Measurements from ENCODE around the gene CDC123.
"Not testable (repeated sequence)": the region's sequence is repeated elsewhere in the genome, so short reads cannot be mapped to it uniquely, and the experiment has no call there.

CDC123 gene

DNA sequence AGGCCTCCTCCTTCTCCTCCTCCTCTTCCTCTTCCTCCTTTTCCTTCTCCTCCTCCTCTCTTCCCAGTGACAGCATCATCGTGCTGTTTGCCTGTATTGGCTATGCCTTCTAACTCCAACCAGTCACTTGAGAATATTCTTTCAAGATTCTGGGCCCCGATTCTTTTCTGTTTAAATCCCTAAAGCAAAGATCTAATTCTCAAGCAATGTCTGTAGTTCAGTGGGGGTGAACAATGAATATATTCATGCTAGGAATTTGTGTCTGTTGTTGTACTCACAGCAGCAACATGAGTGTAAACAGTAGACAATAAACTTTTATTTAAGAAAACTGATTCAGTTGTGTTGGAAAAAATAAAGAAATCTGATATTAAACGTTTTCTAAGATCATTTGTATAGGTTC, 31.0 kb upstream of the CDC123 start:
- TF ChIP-seq RARB (CRISPR knock-in tag; IDR thresholded peaks at IDR 0.05) (no peak), ZNF565 (CRISPR knock-in tag; conservative IDR thresholded peaks at IDR 0.05; ENCODE audit: low read depth) (no peak), ZFP3 (CRISPR knock-in tag; IDR thresholded peaks at IDR 0.05) (no peak), TCF4 (CRISPR knock-in tag; IDR thresholded peaks at IDR 0.05; ENCODE audit: borderline replicate concordance) (no peak), SNAI2 (CRISPR knock-in tag; IDR thresholded peaks at IDR 0.05) (no peak), TOX (CRISPR knock-in tag; IDR thresholded peaks at IDR 0.05; ENCODE audit: borderline replicate concordance) (no peak)
- no peak for ATAC-seq

DNA sequence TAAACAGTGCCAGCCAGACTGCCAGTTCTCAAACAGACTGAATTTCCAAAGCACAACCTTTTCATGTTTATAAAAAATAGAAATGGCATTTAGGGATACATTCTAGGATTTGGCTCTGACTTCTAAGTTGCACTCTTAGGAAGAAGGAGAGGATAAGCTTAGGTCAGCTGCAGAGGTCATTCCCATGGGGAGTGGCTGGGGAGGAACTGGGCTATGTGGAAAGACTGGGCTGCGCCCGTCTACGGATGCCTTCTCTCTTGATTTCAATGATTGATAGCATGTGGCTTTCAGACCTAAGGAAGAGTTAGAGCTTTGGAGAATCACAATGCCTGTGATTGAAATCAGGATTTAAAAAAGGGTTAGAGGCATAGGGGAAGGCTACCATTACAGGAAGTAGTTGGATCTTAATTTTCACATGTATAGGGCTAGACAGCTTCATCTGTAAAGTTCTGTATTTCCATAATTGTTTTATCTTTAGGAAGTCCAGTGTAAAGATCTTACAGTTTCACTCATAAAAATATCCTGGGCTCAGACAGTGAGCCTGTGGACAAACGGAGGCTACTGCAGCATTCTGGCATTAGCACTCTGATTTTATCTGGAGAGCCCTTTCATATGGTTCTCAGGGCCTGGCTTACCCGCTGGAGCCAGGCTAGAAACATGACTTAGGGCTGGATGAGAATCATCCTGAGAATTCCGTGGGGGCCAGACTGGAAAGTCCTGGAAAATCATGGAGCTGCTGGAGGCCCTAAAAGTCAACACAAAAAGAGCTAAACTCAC, 29.8 kb upstream of the CDC123 start:
- no peak; the same call in 2 of the 3 replicates for ATAC-seq
- TF ChIP-seq ARNTL (CRISPR knock-in tag; IDR thresholded peaks at IDR 0.05; ENCODE audit: borderline replicate concordance, low read depth) (no peak), ISL1 (CRISPR knock-in tag; IDR thresholded peaks at IDR 0.05) (no peak), RARB (CRISPR knock-in tag; IDR thresholded peaks at IDR 0.05) (no peak)

DNA sequence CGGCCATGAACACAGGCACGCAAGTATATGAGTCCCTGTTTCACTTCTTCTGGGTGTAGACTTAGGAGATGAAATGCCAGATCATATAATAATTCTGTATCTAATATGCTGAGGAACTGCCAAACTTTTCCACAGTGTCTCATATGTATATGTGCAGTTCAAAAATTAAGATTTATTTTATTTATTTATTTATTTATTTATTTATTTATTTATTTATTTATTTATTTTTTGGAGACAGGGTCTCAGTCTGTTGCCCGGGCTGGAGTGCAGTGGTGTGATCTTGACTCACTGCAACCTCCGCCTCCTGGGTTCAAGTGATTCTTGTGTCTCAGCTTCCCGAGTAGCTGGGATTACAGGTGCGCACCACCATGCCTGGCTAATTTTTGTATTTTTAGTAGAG, 24.5 kb upstream of the CDC123 start:
- ATAC-seq: not testable (repeated sequence)

DNA sequence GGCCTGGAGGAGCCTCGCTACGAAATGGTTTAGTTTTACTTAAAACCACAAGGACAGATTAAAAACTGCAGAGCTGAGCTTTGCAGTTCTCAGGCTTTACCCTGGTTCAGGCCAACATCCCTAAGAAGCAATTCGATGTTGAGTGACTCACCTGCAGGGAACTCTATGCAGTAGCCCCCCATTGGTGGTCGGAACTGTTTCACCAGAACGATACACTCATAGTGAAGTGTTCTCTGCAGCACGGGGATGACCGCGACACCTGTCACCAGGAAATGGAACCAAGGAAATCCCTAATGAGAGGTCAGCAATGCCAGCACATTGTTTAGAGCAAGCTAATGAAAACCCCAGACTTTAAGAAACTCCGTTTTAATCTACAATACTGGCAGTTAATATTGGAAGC, 18.3 kb upstream of the CDC123 start:
- no peak; the same call in 1 of the 3 replicates for ATAC-seq

DNA sequence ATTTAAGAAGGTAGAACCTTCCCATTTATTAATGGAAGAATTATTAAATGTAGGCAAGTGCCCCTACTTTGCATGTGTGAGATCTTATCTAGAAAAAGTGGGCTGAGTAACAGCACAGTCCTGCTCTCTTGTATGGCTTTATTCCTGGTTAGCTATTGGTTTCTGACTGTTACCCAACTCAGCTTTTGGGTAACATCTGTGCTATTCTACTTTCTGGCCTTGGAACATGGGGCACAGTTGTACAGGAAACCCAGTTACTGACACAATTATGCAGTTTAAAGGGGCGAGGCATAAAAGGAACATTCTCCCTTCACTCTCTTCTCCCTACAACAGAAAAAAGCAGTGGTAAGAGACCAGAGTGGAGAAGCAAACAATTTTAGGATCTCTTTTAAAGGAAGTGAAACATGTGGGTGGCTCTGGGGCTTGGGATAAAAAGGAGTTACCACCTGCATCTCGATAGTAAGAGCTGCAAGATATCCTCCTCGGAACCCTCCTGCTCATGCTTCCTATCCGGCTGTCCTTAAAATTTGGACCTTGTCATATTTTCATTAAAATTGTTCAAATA, 16.3 kb upstream of the CDC123 start:
- TF ChIP-seq ESRRG (CRISPR knock-in tag; IDR thresholded peaks at IDR 0.05) (no peak), TOX (CRISPR knock-in tag; IDR thresholded peaks at IDR 0.05; ENCODE audit: borderline replicate concordance) (no peak), ZFP3 (CRISPR knock-in tag; IDR thresholded peaks at IDR 0.05) (no peak), TCF4 (CRISPR knock-in tag; IDR thresholded peaks at IDR 0.05; ENCODE audit: borderline replicate concordance) (no peak)
- TF ChIP-seq, protein P1, sequence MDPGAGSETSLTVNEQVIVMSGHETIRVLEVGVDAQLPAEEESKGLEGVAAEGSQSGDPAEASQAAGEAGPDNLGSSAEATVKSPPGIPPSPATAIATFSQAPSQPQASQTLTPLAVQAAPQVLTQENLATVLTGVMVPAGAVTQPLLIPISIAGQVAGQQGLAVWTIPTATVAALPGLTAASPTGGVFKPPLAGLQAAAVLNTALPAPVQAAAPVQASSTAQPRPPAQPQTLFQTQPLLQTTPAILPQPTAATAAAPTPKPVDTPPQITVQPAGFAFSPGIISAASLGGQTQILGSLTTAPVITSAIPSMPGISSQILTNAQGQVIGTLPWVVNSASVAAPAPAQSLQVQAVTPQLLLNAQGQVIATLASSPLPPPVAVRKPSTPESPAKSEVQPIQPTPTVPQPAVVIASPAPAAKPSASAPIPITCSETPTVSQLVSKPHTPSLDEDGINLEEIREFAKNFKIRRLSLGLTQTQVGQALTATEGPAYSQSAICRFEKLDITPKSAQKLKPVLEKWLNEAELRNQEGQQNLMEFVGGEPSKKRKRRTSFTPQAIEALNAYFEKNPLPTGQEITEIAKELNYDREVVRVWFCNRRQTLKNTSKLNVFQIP (CRISPR knock-in tag; IDR thresholded peaks at IDR 0.05; ENCODE audit: borderline replicate concordance, low read depth): no peak
- TF ChIP-seq, protein P2, sequence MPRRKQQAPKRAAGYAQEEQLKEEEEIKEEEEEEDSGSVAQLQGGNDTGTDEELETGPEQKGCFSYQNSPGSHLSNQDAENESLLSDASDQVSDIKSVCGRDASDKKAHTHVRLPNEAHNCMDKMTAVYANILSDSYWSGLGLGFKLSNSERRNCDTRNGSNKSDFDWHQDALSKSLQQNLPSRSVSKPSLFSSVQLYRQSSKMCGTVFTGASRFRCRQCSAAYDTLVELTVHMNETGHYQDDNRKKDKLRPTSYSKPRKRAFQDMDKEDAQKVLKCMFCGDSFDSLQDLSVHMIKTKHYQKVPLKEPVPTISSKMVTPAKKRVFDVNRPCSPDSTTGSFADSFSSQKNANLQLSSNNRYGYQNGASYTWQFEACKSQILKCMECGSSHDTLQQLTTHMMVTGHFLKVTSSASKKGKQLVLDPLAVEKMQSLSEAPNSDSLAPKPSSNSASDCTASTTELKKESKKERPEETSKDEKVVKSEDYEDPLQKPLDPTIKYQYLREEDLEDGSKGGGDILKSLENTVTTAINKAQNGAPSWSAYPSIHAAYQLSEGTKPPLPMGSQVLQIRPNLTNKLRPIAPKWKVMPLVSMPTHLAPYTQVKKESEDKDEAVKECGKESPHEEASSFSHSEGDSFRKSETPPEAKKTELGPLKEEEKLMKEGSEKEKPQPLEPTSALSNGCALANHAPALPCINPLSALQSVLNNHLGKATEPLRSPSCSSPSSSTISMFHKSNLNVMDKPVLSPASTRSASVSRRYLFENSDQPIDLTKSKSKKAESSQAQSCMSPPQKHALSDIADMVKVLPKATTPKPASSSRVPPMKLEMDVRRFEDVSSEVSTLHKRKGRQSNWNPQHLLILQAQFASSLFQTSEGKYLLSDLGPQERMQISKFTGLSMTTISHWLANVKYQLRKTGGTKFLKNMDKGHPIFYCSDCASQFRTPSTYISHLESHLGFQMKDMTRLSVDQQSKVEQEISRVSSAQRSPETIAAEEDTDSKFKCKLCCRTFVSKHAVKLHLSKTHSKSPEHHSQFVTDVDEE (CRISPR knock-in tag; IDR thresholded peaks at IDR 0.05): no peak
- no peak for ATAC-seq

More for the DNA sequence above, 18.3 kb upstream of the CDC123 start:
- TF ChIP-seq, protein P3, sequence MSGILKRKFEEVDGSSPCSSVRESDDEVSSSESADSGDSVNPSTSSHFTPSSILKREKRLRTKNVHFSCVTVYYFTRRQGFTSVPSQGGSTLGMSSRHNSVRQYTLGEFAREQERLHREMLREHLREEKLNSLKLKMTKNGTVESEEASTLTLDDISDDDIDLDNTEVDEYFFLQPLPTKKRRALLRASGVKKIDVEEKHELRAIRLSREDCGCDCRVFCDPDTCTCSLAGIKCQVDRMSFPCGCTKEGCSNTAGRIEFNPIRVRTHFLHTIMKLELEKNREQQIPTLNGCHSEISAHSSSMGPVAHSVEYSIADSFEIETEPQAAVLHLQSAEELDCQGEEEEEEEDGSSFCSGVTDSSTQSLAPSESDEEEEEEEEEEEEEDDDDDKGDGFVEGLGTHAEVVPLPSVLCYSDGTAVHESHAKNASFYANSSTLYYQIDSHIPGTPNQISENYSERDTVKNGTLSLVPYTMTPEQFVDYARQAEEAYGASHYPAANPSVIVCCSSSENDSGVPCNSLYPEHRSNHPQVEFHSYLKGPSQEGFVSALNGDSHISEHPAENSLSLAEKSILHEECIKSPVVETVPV (CRISPR knock-in tag; IDR thresholded peaks at IDR 0.05): no peak
- no peak for TF ChIP-seq ZFP3 (CRISPR knock-in tag; IDR thresholded peaks at IDR 0.05)
- TF ChIP-seq OSR1 (CRISPR knock-in tag; IDR thresholded peaks at IDR 0.05): no peak
- no peak for TF ChIP-seq GLIS3 (CRISPR knock-in tag; IDR thresholded peaks at IDR 0.05)
- no peak for TF ChIP-seq ZFP30 (CRISPR knock-in tag; IDR thresholded peaks at IDR 0.05)
- TF ChIP-seq ZC3H10 (CRISPR knock-in tag; IDR thresholded peaks at IDR 0.05): no peak
- no peak for TF ChIP-seq ESRRG (CRISPR knock-in tag; IDR thresholded peaks at IDR 0.05)
- TF ChIP-seq ZNF565 (CRISPR knock-in tag; conservative IDR thresholded peaks at IDR 0.05; ENCODE audit: low read depth): no peak
- TF ChIP-seq ZNF70 (CRISPR knock-in tag; IDR thresholded peaks at IDR 0.05): no peak
- no peak for TF ChIP-seq ARNTL (CRISPR knock-in tag; IDR thresholded peaks at IDR 0.05; ENCODE audit: borderline replicate concordance, low read depth)
- no peak for TF ChIP-seq SNAI2 (CRISPR knock-in tag; IDR thresholded peaks at IDR 0.05)
- no peak for TF ChIP-seq TCF4 (CRISPR knock-in tag; IDR thresholded peaks at IDR 0.05; ENCODE audit: borderline replicate concordance)
- TF ChIP-seq, protein P2 (CRISPR knock-in tag; IDR thresholded peaks at IDR 0.05): no peak
- TF ChIP-seq, protein P4, sequence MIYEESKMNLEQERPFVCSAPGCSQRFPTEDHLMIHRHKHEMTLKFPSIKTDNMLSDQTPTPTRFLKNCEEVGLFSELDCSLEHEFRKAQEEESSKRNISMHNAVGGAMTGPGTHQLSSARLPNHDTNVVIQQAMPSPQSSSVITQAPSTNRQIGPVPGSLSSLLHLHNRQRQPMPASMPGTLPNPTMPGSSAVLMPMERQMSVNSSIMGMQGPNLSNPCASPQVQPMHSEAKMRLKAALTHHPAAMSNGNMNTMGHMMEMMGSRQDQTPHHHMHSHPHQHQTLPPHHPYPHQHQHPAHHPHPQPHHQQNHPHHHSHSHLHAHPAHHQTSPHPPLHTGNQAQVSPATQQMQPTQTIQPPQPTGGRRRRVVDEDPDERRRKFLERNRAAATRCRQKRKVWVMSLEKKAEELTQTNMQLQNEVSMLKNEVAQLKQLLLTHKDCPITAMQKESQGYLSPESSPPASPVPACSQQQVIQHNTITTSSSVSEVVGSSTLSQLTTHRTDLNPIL (CRISPR knock-in tag; IDR thresholded peaks at IDR 0.05; ENCODE audit: low read depth): no peak
- no peak for TF ChIP-seq RARB (CRISPR knock-in tag; IDR thresholded peaks at IDR 0.05)
- no peak for TF ChIP-seq ISL1 (CRISPR knock-in tag; IDR thresholded peaks at IDR 0.05)
- no peak for TF ChIP-seq TOX (CRISPR knock-in tag; IDR thresholded peaks at IDR 0.05; ENCODE audit: borderline replicate concordance)
- TF ChIP-seq PPARA (CRISPR knock-in tag; IDR thresholded peaks at IDR 0.05; ENCODE audit: borderline replicate concordance): no peak
- TF ChIP-seq CSDC2 (CRISPR knock-in tag; IDR thresholded peaks at IDR 0.05): no peak

All from SK-N-SH treated with all-trans-retinoic acid at 6 μM for 48 hours (cell line).